ENCODE measurements around the gene DISP2.

GRCh38 chr15:40416056-40416455, 58.0 kb downstream of the DISP2 start:
- TF ChIP-seq SMC3 (conservative IDR thresholded peaks at IDR 0.05; ENCODE audit: insufficient read depth, low read depth, low read length) (no peak), NR2C2 (CRISPR knock-in tag; IDR thresholded peaks at IDR 0.05) (no peak), NR2C2 (tag; IDR thresholded peaks at IDR 0.05) (no peak), ZNF134 (CRISPR knock-in tag; conservative IDR thresholded peaks at IDR 0.05) (no peak), MYNN (IDR thresholded peaks at IDR 0.05) (no peak), MYNN (CRISPR knock-in tag; IDR thresholded peaks at IDR 0.05) (no peak), TARDBP (IDR thresholded peaks at IDR 0.05) (no peak), POLR2A (conservative IDR thresholded peaks at IDR 0.05) (no peak), CHD1 (IDR thresholded peaks at IDR 0.05; ENCODE audit: low read length) (no peak), LARP7 (IDR thresholded peaks at IDR 0.05) (no peak), MCM3 (IDR thresholded peaks at IDR 0.05) (no peak)
- TF ChIP-seq, protein P1, sequence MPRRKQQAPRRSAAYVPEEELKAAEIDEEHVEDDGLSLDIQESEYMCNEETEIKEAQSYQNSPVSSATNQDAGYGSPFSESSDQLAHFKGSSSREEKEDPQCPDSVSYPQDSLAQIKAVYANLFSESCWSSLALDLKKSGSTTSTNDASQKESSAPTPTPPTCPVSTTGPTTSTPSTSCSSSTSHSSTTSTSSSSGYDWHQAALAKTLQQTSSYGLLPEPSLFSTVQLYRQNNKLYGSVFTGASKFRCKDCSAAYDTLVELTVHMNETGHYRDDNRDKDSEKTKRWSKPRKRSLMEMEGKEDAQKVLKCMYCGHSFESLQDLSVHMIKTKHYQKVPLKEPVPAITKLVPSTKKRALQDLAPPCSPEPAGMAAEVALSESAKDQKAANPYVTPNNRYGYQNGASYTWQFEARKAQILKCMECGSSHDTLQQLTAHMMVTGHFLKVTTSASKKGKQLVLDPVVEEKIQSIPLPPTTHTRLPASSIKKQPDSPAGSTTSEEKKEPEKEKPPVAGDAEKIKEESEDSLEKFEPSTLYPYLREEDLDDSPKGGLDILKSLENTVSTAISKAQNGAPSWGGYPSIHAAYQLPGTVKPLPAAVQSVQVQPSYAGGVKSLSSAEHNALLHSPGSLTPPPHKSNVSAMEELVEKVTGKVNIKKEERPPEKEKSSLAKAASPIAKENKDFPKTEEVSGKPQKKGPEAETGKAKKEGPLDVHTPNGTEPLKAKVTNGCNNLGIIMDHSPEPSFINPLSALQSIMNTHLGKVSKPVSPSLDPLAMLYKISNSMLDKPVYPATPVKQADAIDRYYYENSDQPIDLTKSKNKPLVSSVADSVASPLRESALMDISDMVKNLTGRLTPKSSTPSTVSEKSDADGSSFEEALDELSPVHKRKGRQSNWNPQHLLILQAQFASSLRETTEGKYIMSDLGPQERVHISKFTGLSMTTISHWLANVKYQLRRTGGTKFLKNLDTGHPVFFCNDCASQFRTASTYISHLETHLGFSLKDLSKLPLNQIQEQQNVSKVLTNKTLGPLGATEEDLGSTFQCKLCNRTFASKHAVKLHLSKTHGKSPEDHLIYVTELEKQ (CRISPR knock-in tag; IDR thresholded peaks at IDR 0.05), result no peak
- TF ChIP-seq, protein P2, sequence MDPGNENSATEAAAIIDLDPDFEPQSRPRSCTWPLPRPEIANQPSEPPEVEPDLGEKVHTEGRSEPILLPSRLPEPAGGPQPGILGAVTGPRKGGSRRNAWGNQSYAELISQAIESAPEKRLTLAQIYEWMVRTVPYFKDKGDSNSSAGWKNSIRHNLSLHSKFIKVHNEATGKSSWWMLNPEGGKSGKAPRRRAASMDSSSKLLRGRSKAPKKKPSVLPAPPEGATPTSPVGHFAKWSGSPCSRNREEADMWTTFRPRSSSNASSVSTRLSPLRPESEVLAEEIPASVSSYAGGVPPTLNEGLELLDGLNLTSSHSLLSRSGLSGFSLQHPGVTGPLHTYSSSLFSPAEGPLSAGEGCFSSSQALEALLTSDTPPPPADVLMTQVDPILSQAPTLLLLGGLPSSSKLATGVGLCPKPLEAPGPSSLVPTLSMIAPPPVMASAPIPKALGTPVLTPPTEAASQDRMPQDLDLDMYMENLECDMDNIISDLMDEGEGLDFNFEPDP (CRISPR knock-in tag; IDR thresholded peaks at IDR 0.05), result no peak
- TF ChIP-seq, protein P3, sequence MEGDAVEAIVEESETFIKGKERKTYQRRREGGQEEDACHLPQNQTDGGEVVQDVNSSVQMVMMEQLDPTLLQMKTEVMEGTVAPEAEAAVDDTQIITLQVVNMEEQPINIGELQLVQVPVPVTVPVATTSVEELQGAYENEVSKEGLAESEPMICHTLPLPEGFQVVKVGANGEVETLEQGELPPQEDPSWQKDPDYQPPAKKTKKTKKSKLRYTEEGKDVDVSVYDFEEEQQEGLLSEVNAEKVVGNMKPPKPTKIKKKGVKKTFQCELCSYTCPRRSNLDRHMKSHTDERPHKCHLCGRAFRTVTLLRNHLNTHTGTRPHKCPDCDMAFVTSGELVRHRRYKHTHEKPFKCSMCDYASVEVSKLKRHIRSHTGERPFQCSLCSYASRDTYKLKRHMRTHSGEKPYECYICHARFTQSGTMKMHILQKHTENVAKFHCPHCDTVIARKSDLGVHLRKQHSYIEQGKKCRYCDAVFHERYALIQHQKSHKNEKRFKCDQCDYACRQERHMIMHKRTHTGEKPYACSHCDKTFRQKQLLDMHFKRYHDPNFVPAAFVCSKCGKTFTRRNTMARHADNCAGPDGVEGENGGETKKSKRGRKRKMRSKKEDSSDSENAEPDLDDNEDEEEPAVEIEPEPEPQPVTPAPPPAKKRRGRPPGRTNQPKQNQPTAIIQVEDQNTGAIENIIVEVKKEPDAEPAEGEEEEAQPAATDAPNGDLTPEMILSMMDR (IDR thresholded peaks at IDR 0.05 in 2 of 3, conservative IDR thresholded peaks at IDR 0.05 in 1 of 3; ENCODE audit: insufficient read depth in 2 of 3, low read depth in 1 of 3, low read length in 3 of 3), result no peak
- TF ChIP-seq, protein P4, sequence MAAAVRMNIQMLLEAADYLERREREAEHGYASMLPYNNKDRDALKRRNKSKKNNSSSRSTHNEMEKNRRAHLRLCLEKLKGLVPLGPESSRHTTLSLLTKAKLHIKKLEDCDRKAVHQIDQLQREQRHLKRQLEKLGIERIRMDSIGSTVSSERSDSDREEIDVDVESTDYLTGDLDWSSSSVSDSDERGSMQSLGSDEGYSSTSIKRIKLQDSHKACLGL (CRISPR knock-in tag; IDR thresholded peaks at IDR 0.05; ENCODE audit: borderline replicate concordance, poor library complexity, severe bottlenecking), result no peak

Measured in K562 (cell line).